AG04450 (cell line): ENCODE data around the gene OSBPL10. TPM values are rescaled to one million over a fixed set of nuclear protein-coding genes. Genes with fewer than 3 reads are reported as not detected.

Experiments
- CTCF ChIA-PET: fragments of 300-600, 350-600 bp; formaldehyde crosslinking; extraction: SDS; loops from one replicate; lab custom pipeline; 2022; ENCODE audit warnings: antibody characterized with exemption, inconsistent platforms; lab: Charles Lee
- POLR2A ChIA-PET: fragments of 350-600 bp; formaldehyde crosslinking; extraction: SDS; loops from one replicate; lab custom pipeline; 2021; ENCODE audit warnings: antibody characterized with exemption, inconsistent platforms; lab: Yijun Ruan, JAX
- DNase-seq: peaks from one replicate; pipeline ENCODE4 v3.0.0-alpha.2; 2011; ENCODE audit warnings: low read depth, low spot score
- H3K27ac ChIP-seq: one replicate; pipeline ENCODE4 v1.5.1; 2012; ENCODE audit warnings: low read depth, low read length, control low read depth
- H3K27me3 ChIP-seq: one replicate; pipeline ENCODE4 v1.6.0; 2012; ENCODE audit warnings: low read length; ENCODE audit not compliant: control insufficient read depth, insufficient read depth
- H3K4me3 ChIP-seq: 2 replicates; pipeline ENCODE4 v1.5.1; 2011; ENCODE audit warnings: mild to moderate bottlenecking, low read depth, low read length, control low read depth
- H3K9me3 ChIP-seq: 2 replicates; pipeline ENCODE4 v1.5.1; 2012; ENCODE audit warnings: low read length; ENCODE audit not compliant: control insufficient read depth, insufficient read depth
- polyA plus RNA-seq: library from polyadenylated mRNA; depleted of rRNA; stranded (reverse); fragments of >200 nt; gene quantifications from 2 replicates; pipeline ENCODE4 v1.2.3, GENCODE V29; 2011
- TF ChIP-seq, protein P1 (sequence below): IDR thresholded peaks from 2 replicates; pipeline ENCODE4 v1.5.1; 2011; ENCODE audit warnings: low read depth, low read length, control low read depth, inconsistent platforms

Gene OSBPL10
- polyA plus RNA-seq, 1 experiment: 13.2 TPM

DNA sequence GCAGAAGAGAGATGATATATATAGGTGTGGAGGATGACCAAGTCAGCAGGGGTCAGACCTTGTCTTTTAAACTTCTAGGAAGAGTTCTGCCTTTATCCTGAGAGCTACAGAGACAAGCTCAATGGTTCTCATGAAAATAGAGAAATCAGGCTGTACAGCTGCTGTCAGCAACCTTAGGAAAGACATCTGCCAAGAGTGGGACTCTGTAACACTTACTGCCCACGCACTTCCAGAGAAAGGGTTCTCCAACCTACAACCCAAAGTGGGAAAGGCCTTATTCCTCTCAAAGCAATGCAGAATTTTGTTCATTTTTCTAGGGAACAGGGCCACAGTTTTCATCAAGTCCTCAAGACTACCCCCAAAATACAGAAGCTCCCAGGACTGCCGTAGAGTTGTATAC lies 309.6 kb downstream of the OSBPL10 start:
- TF ChIP-seq, protein P1, sequence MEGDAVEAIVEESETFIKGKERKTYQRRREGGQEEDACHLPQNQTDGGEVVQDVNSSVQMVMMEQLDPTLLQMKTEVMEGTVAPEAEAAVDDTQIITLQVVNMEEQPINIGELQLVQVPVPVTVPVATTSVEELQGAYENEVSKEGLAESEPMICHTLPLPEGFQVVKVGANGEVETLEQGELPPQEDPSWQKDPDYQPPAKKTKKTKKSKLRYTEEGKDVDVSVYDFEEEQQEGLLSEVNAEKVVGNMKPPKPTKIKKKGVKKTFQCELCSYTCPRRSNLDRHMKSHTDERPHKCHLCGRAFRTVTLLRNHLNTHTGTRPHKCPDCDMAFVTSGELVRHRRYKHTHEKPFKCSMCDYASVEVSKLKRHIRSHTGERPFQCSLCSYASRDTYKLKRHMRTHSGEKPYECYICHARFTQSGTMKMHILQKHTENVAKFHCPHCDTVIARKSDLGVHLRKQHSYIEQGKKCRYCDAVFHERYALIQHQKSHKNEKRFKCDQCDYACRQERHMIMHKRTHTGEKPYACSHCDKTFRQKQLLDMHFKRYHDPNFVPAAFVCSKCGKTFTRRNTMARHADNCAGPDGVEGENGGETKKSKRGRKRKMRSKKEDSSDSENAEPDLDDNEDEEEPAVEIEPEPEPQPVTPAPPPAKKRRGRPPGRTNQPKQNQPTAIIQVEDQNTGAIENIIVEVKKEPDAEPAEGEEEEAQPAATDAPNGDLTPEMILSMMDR: no peak
- no peak for DNase-seq
- ChIA-PET CTCF (interaction anchor here (1.5 kb wide), 1 partner anchor 473 kb away, joined by 3 read pairs; no protein-coding TSS in a partner anchor), POLR2A (interaction anchor here (1.3 kb wide), 1 partner anchor 33 kb away, joined by 3 read pairs; no protein-coding TSS in a partner anchor)
- no peaks in the 10 kb centered on the region for H3K9me3 ChIP-seq
- no peak overlapping the region for H3K4me3 ChIP-seq
- no peaks in the 10 kb centered on the region for H3K27me3 ChIP-seq
- no peak overlapping the region for H3K27ac ChIP-seq

DNA sequence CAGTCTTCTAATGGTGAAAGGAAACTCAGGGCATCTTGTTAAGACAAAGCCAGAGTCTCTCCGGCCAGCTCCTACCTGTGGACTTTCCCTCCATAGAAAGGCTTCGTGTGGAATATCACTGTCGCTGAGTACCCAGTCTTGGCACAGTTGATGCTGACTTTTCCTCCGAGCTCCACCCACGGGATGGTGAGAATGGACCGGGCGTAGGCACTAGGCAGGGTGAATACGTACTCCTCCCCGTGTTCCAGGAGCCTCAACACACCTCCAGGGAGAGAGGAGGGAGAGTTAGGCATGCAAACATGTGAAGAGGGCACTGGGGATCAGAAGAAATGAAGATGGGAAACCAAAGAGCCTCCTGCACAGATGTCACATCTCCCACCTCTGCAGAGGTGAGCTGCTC lies 310.3 kb downstream of the OSBPL10 start:
- ChIA-PET POLR2A (no interaction called here), CTCF (interaction anchor here (0.6 kb wide), 1 partner anchor 861 kb away, joined by 3 read pairs; no protein-coding TSS in a partner anchor)
- Histone ChIP-seq H3K4me3 (no peak overlapping the region), H3K27me3 (no peaks in the 10 kb centered on the region), H3K27ac (no peak overlapping the region), H3K9me3 (no peaks in the 10 kb centered on the region)
- TF ChIP-seq, protein P1: no peak
- DNase-seq: no peak

DNA sequence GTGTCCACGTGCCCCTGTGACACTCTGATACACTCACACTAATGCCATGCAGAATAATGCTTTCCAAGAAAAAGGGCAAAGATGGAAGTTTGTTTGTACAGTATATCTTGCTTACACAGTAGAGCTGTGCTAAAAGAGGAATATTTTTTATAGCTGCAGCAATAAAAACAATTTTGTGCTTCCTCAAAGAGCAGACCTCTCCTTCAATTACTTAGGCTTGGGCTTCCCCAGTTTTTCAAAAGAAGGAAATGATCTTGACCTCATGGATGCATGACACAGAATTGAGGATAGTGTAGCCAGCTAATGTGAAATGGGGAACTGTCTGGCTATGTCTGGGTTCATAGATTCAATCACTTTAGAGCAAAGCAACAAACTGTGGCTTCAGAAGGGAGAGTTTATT lies 310.9 kb downstream of the OSBPL10 start:
- no peak for DNase-seq
- TF ChIP-seq, protein P1: no peak
- Histone ChIP-seq H3K9me3 (no peaks in the 10 kb centered on the region), H3K4me3 (no peak overlapping the region), H3K27me3 (no peaks in the 10 kb centered on the region), H3K27ac (no peak overlapping the region)
- POLR2A ChIA-PET: no interaction called here
- CTCF ChIA-PET: interaction anchor here (0.6 to 1.1 kb wide), 2 partner anchors 25 to 862 kb away, joined by 3 read pairs; no protein-coding TSS in a partner anchor

DNA sequence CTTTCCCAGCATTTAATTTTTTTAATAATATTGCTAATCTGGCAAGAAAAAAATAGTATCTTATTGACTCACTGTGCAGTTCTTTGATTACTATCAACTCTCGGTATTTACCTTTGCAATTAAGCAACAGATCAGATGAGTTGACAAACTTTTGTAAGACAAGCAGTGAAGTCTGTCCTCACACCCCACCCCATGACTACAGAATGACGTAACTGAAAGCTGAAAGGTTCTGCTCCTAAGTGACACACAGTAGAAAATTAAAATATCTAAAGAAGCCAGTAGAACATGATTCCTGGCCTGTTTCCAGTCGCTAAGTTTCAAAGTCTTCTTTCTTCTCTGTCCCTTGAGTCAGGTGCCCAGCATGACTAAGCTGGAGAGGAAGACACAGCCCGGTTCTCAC lies 312.8 kb downstream of the OSBPL10 start:
- TF ChIP-seq, protein P1: no peak
- no peak overlapping the region for H3K27ac ChIP-seq
- no peaks in the 10 kb centered on the region for H3K9me3 ChIP-seq
- no peaks in the 10 kb centered on the region for H3K27me3 ChIP-seq
- DNase-seq: no peak
- CTCF ChIA-PET: no interaction called here
- no peak overlapping the region for H3K4me3 ChIP-seq
- POLR2A ChIA-PET: no interaction called here

DNA sequence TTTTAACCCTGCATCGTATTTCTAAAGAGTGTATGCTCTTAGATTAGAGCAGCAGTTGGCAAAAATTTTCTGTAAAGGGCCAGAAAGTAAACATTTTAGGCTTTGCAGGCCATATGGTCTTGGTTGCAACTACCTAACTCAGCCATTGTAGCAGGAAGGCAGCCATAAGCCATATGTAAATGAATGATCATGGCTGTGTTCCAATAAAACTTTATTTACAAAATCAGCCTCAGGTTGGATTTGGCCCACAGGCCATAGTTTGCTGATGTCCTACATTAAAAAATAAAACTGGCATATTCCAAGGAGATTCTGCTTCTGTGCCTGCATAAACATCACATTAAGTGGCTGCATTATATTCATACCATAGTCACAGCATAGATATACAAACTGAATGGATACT lies 313.5 kb downstream of the OSBPL10 start:
- no peaks in the 10 kb centered on the region for H3K9me3 ChIP-seq

More for the DNA sequence above, 313.5 kb downstream of the OSBPL10 start:
- ChIA-PET CTCF (no interaction called here), POLR2A (no interaction called here)
- no peak for DNase-seq
- Histone ChIP-seq H3K27me3 (no peaks in the 10 kb centered on the region), H3K4me3 (no peak overlapping the region), H3K27ac (no peak overlapping the region)
- TF ChIP-seq, protein P1: no peak
